ENCODE results near the gene XRCC4. TPM values are rescaled to one million over a fixed set of nuclear protein-coding genes. Genes with fewer than 3 reads are reported as not detected.

Gene XRCC4
- polyA plus RNA-seq, 1 donor (not counting 4 experiments of a cell fraction or from before 2014, with no cell fraction given) = 10.9 TPM

GRCh38 chr5:83093692-83094091 is 16.3 kb downstream of the XRCC4 start:
- H3K27ac ChIP-seq (ENCODE audit: control insufficient read depth, insufficient read depth, low read length) = no peak overlapping the region
- peaks cover 1% of the 10 kb centered on the region for H3K79me2 ChIP-seq (ENCODE audit: control insufficient read depth, insufficient read depth, low read length)
- peaks cover 27% of the 10 kb centered on the region for H3K4me1 ChIP-seq (ENCODE audit: control insufficient read depth, extremely low read depth, insufficient read depth, low read length)
- H3K4me3 ChIP-seq (ENCODE audit: control insufficient read depth in 2 of 3, extremely low read depth in 1 of 3, insufficient read depth in 2 of 3, low read depth in 1 of 3, low read length in 3 of 3) = no peak overlapping the region
- H3K36me3 ChIP-seq (ENCODE audit: control insufficient read depth in 2 of 2, extremely low read depth in 1 of 2, insufficient read depth in 2 of 2, low read length in 2 of 2) = no peaks in the 10 kb centered on the region
- H3K9ac ChIP-seq (ENCODE audit: control insufficient read depth, extremely low read depth, insufficient read depth, low read length) = no peak overlapping the region
- peaks cover 4% of the 10 kb centered on the region for H3K9me1 ChIP-seq (ENCODE audit: control insufficient read depth, extremely low read depth, insufficient read depth, low read length)
- no peaks in the 10 kb centered on the region for H3K9me3 ChIP-seq (ENCODE audit: control insufficient read depth, low read depth, low read length)
- DNase-seq (ENCODE audit: low read depth, low spot score) (no peak), FAIRE-seq (no peak)
- no peak overlapping the region for H3K4me2 ChIP-seq (ENCODE audit: control insufficient read depth, extremely low read depth, insufficient read depth, low read depth, low read length)
- no peak for TF ChIP-seq CTCF (optimal IDR thresholded peaks at IDR 0.05 in 1 of 3, IDR thresholded peaks at IDR 0.05 in 1 of 3, conservative IDR thresholded peaks at IDR 0.05 in 1 of 3; ENCODE audit: extremely low read depth in 1 of 3, insufficient read depth in 2 of 3, low read length in 3 of 3)
- TF ChIP-seq EZH2 (IDR thresholded peaks at IDR 0.05; ENCODE audit: low read length) = no peak
- H4K20me1 ChIP-seq (ENCODE audit: control insufficient read depth, extremely low read depth, insufficient read depth, low read length) = no peaks in the 10 kb centered on the region
- dilution Hi-C loops (cut with MboI; ENCODE audit: extremely low pct_ligation_motif_present, low sequenced_read_pairs) = no loop called here
- no peak overlapping the region for H2AFZ ChIP-seq (ENCODE audit: control insufficient read depth, low read length)
- H3K27me3 ChIP-seq (ENCODE audit: control insufficient read depth, extremely low read depth, insufficient read depth, low read length) = no peaks in the 10 kb centered on the region

- TF ChIP-seq CTCF (optimal IDR thresholded peaks at IDR 0.05 in 1 of 3, IDR thresholded peaks at IDR 0.05 in 1 of 3, conservative IDR thresholded peaks at IDR 0.05 in 1 of 3; ENCODE audit: extremely low read depth in 1 of 3, insufficient read depth in 2 of 3, low read length in 3 of 3) (no peak), EZH2 (IDR thresholded peaks at IDR 0.05; ENCODE audit: low read length) (no peak)
- no peak overlapping the region for H3K9ac ChIP-seq (ENCODE audit: control insufficient read depth, extremely low read depth, insufficient read depth, low read length)
- H3K4me2 ChIP-seq (ENCODE audit: control insufficient read depth, extremely low read depth, insufficient read depth, low read depth, low read length) = peak overlapping the region; percentile 66
- dilution Hi-C loops (cut with MboI; ENCODE audit: extremely low pct_ligation_motif_present, low sequenced_read_pairs) = no loop called here
- no peaks in the 10 kb centered on the region for H4K20me1 ChIP-seq (ENCODE audit: control insufficient read depth, extremely low read depth, insufficient read depth, low read length)
- no peaks in the 10 kb centered on the region for H3K27me3 ChIP-seq (ENCODE audit: control insufficient read depth, extremely low read depth, insufficient read depth, low read length)
- no peaks in the 10 kb centered on the region for H3K36me3 ChIP-seq (ENCODE audit: control insufficient read depth in 2 of 2, extremely low read depth in 1 of 2, insufficient read depth in 2 of 2, low read length in 2 of 2)
- FAIRE-seq (no peak), DNase-seq (ENCODE audit: low read depth, low spot score) (no peak)
- peaks cover 4% of the 10 kb centered on the region for H3K9me1 ChIP-seq (ENCODE audit: control insufficient read depth, extremely low read depth, insufficient read depth, low read length)
- H3K4me3 ChIP-seq (ENCODE audit: control insufficient read depth in 2 of 3, extremely low read depth in 1 of 3, insufficient read depth in 2 of 3, low read depth in 1 of 3, low read length in 3 of 3) = peak overlapping the region in 1 of 3 experiments; percentile 18
- no peaks in the 10 kb centered on the region for H3K9me3 ChIP-seq (ENCODE audit: control insufficient read depth, low read depth, low read length)
- peaks cover 27% of the 10 kb centered on the region for H3K4me1 ChIP-seq (ENCODE audit: control insufficient read depth, extremely low read depth, insufficient read depth, low read length)
- H3K79me2 ChIP-seq (ENCODE audit: control insufficient read depth, insufficient read depth, low read length) = no peaks in the 10 kb centered on the region
- peak overlapping the region; percentile 57 for H3K27ac ChIP-seq (ENCODE audit: control insufficient read depth, insufficient read depth, low read length)
- peak overlapping the region; percentile 85 for H2AFZ ChIP-seq (ENCODE audit: control insufficient read depth, low read length)
Observed at GRCh38 chr5:83095163-83095956, 18.0 kb downstream of the XRCC4 start.

Data from keratinocyte (primary cell).